Gastrocnemius medialis (tissue), 4 donors: ENCODE data around the gene EIF4E3. TPM values are rescaled to one million over a fixed set of nuclear protein-coding genes. Genes with fewer than 3 reads are reported as not detected.
A peak's percentile ranks its signal among the peaks of the same experiment; 100 is the strongest.

Experiments used
- ATAC-seq, 2 donors: fragments of 150-250 bp; one replicate each; pipeline ENCODE4 v1.9.1; 2016
- DNase-seq, 2 donors: peaks; one replicate each; pipeline ENCODE4 v3.0.0-alpha.2; 2019
- H3K27ac ChIP-seq, 4 donors: fragments of 200-600 bp; sonication (generic); 1 replicate in 1 of 4; 2 replicates in 3 of 4; pipeline ENCODE4 v1.5.1; 2016 to 2018; ENCODE audit warnings: mild to moderate bottlenecking in 2 of 4, moderate library complexity in 1 of 4
- H3K27me3 ChIP-seq, 3 donors: fragments of 200-600 bp; sonication (generic) in 2 of 3; 1 replicate in 1 of 3; 2 replicates in 2 of 3; pipeline versions ENCODE4 v1.5.1 to v1.6.0; 2016 to 2019; ENCODE audit warnings: mild to moderate bottlenecking in 1 of 3, moderate library complexity in 1 of 3
- H3K36me3 ChIP-seq, 2 donors: fragments of 200-600 bp; sonication (generic) in 1 of 2; one replicate each; pipeline ENCODE4 v1.5.1; 2017 to 2018
- H3K4me1 ChIP-seq, 2 donors: fragments of 200-600 bp; sonication (generic) in 1 of 2; one replicate each; pipeline ENCODE4 v1.5.1; 2016 to 2017; ENCODE audit warnings: mild to moderate bottlenecking in 2 of 2
- H3K4me3 ChIP-seq, 4 donors: fragments of 200-600 bp; sonication (generic) in 3 of 4; 1 replicate in 1 of 4; 2 replicates in 3 of 4; pipeline ENCODE4 v1.5.1; 2016 to 2019; ENCODE audit warnings: mild to moderate bottlenecking in 2 of 4
- H3K9me3 ChIP-seq, 3 donors: fragments of 200-600 bp; sonication (generic) in 2 of 3; 1 replicate in 1 of 3; 2 replicates in 2 of 3; pipeline ENCODE4 v1.5.1; 2016 to 2019
- POLR2A ChIP-seq, 2 donors: fragments of 450-650 bp; IDR thresholded peaks; one replicate each; pipeline ENCODE4 v1.6.1; 2017; ENCODE audit warnings: antibody characterized with exemption in 2 of 2, mild to moderate bottlenecking in 2 of 2, moderate library complexity in 2 of 2
- in situ Hi-C, 4 donors: fragments of 200-750 bp; cut with MboI; loops; one replicate each; pipeline versions ENCODE4 v1.15.0 to v1.8.0; 2017; ENCODE audit warnings: low sequenced_read_pairs in 4 of 4
- intact Hi-C: fragments of 100-400 bp; cut with DNase I; formaldehyde crosslinking; loops from one replicate; pipeline ENCODE4 v1.15.1; 2023; ENCODE audit warnings: low total_unique reads
- total RNA-seq, 4 donors: library from RNA; depleted of rRNA; stranded (reverse); fragments of >200 nt; gene quantifications; one replicate each; pipeline versions ENCODE4 v1.1.0 to v1.2.3, GENCODE V29; 2016
- TF ChIP-seq, protein P1 (sequence below), 5 experiments: fragments of 450-650 bp in 3 of 5; fragments of 200-600 bp in 2 of 5; sonication (generic) in 2 of 5; IDR thresholded peaks in 4 of 5; conservative IDR thresholded peaks in 1 of 5; 1 replicate in 4 of 5; 2 replicates in 1 of 5; pipeline ENCODE4 v1.5.1; 2016 to 2019; ENCODE audit warnings: antibody characterized with exemption in 5 of 5, mild to moderate bottlenecking in 3 of 5, moderate library complexity in 3 of 5

The EIF4E3 gene
- 10 to 100 TPM; 25.0 to 51.0 (median 42.8) TPM for total RNA-seq

DNA sequence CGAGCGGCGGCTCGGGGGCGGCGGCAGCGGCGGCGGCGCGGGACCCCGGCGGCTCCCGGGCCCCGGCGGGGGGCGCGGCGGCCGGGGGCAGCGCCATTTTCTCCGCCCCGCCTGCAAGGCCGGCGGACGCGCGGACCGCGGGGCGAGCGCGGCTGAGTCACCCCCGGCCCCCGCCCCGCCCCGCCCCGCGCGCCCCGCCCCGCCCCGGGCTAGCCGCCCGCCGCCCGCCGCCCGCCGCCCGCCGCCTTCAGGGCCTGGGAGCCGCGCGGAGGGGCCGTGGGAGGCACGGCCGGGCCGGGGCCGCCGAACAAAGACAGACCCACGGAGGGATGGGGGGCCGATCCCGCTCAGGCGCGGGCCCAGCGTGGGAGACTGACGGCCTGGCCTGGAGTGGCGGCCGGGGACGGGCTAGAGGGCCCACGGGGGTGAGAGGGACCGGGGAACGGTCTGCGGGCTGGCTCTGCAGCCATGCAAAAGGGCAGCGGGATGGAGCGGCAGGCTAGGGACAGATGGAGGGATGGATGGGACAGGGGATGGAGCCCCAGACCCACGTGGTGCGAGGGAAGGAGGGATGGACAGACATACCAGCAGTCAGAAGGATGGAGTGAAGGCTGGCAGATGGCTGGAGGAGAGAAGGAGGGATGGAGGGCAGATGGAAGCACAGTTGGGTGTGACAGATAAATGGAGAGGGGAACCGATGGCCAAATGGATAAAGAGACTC lies at the start of gene EIF4E3:
Gene EIF4E3, minus strand, starts transcription at position 132 of the 721 bp plus-strand sequence. Its CDS starts 35 bp downstream, at position 97.
- Histone ChIP-seq H3K27ac (peak within 1 kb of the TSS; percentile 76 to 87 (median 85)), H3K9me3 (no peaks in the 10 kb centered on the region), H3K4me1 (peaks cover 21 to 26% of the 10 kb centered on the region in 2 donors), H3K36me3 (no peaks in the 10 kb centered on the region), H3K27me3 (no peaks in the 10 kb centered on the region), H3K4me3 (peak within 1 kb of the TSS; percentile 67 to 84 (median 78))
- in situ Hi-C loops (loop anchor here in 3 of 4 donors (10.0 to 25.0 kb wide), 3 partner anchors 1087 to 1362 kb away; no protein-coding TSS in a partner anchor), intact Hi-C loops (loop anchor here (5.0 to 10.0 kb wide), 2 partner anchors 1097 to 1779 kb away; no protein-coding TSS in a partner anchor)
- ATAC-seq (peak; percentile 81 to 82), DNase-seq (peak in 1 of 2 donors; percentile 21)
- TF ChIP-seq POLR2A (IDR thresholded peaks at IDR 0.05): no peak
- TF ChIP-seq, protein P1, sequence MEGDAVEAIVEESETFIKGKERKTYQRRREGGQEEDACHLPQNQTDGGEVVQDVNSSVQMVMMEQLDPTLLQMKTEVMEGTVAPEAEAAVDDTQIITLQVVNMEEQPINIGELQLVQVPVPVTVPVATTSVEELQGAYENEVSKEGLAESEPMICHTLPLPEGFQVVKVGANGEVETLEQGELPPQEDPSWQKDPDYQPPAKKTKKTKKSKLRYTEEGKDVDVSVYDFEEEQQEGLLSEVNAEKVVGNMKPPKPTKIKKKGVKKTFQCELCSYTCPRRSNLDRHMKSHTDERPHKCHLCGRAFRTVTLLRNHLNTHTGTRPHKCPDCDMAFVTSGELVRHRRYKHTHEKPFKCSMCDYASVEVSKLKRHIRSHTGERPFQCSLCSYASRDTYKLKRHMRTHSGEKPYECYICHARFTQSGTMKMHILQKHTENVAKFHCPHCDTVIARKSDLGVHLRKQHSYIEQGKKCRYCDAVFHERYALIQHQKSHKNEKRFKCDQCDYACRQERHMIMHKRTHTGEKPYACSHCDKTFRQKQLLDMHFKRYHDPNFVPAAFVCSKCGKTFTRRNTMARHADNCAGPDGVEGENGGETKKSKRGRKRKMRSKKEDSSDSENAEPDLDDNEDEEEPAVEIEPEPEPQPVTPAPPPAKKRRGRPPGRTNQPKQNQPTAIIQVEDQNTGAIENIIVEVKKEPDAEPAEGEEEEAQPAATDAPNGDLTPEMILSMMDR (IDR thresholded peaks at IDR 0.05 in 4 of 5, conservative IDR thresholded peaks at IDR 0.05 in 1 of 5): no peak

DNA sequence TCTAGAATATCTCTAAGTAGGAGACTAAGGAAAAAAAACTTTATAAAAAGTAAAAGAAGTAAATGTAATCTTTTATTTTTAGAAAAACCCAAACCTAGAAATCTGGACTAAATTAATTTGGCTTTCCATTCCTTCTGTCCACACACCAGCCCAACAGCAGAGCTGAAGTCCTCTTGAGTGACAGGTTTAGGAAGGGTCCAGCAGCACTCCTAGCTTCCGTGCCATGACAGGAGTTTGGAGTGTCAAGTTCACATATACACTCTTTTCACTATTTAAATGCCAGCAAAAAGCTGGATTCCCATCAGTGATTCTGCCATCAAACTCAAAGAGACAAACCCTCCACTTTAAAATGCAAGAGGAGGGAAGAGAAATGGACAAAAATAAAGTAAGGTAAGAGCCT lies 46.7 kb upstream of the EIF4E3 start:
- DNase-seq (no peak), ATAC-seq (no peak)
- H3K27ac ChIP-seq: no peak overlapping the region
- in situ Hi-C loops: no loop called here
- intact Hi-C loops: no loop called here
- H3K9me3 ChIP-seq: no peaks in the 10 kb centered on the region
- H3K27me3 ChIP-seq: peaks cover 0 to 4% (median 0%) of the 10 kb centered on the region in 3 donors
- TF ChIP-seq, protein P1 (IDR thresholded peaks at IDR 0.05 in 4 of 5, conservative IDR thresholded peaks at IDR 0.05 in 1 of 5): no peak
- TF ChIP-seq POLR2A (IDR thresholded peaks at IDR 0.05): no peak
- H3K4me3 ChIP-seq: no peak overlapping the region
- H3K4me1 ChIP-seq: no peaks in the 10 kb centered on the region
- no peaks in the 10 kb centered on the region for H3K36me3 ChIP-seq

DNA sequence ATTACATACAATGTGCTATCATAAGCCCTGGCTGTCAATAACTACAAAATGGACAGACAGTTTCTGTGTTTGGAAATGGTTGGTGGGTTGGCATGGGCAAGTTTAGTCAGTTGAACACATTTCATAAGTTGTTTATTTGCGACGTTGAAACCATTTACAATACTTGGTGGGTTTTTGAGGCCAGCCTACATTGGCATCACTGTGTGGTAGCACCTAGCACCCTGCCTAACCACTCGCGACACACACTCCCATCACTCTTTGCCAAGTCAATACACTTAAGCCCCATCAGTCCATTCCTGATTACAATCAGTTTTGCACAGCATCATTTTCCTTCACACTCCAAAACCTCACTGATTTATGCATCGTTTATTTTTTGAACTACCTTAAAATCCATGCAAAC lies 45.9 kb upstream of the EIF4E3 start:
- H3K27me3 ChIP-seq: peaks cover 0 to 4% (median 0%) of the 10 kb centered on the region in 3 donors
- H3K4me1 ChIP-seq: no peaks in the 10 kb centered on the region
- intact Hi-C loops (no loop called here), in situ Hi-C loops (no loop called here)
- H3K4me3 ChIP-seq: no peak overlapping the region
- H3K36me3 ChIP-seq: no peaks in the 10 kb centered on the region
- DNase-seq (no peak), ATAC-seq (no peak)
- H3K9me3 ChIP-seq: no peaks in the 10 kb centered on the region
- TF ChIP-seq, protein P1 (IDR thresholded peaks at IDR 0.05 in 4 of 5, conservative IDR thresholded peaks at IDR 0.05 in 1 of 5): no peak
- no peak for TF ChIP-seq POLR2A (IDR thresholded peaks at IDR 0.05)
- no peak overlapping the region for H3K27ac ChIP-seq

DNA sequence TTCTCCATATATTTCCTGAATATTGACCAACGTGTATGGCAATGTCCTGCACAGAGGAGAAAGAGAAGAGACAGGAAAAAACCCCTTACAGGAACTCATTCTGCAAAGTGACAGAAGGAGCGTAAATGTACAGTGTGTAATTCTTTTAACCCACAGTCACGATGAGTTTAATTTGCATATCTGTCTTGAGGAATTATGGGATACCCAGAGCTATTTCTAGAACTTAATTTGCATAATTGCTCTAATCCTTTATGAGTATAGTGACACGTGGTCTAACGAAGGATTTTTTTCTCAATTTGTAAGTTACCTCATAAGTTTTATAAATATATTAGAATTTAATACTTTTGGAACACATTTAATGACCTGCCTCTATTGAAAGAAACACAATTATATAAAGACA lies 38.2 kb upstream of the EIF4E3 start:
- no peak overlapping the region for H3K4me3 ChIP-seq
- in situ Hi-C loops: no loop called here
- H3K27ac ChIP-seq: no peak overlapping the region
- ATAC-seq: no peak
- peaks cover 4 to 12% (median 5%) of the 10 kb centered on the region in 3 donors for H3K27me3 ChIP-seq
- TF ChIP-seq, protein P1 (IDR thresholded peaks at IDR 0.05 in 4 of 5, conservative IDR thresholded peaks at IDR 0.05 in 1 of 5): no peak
- DNase-seq: no peak
- no peaks in the 10 kb centered on the region for H3K4me1 ChIP-seq
- no peaks in the 10 kb centered on the region for H3K36me3 ChIP-seq
- intact Hi-C loops: no loop called here
- no peaks in the 10 kb centered on the region for H3K9me3 ChIP-seq
